ENCODE data around the gene RAB31.

RAB31 gene

DNA sequence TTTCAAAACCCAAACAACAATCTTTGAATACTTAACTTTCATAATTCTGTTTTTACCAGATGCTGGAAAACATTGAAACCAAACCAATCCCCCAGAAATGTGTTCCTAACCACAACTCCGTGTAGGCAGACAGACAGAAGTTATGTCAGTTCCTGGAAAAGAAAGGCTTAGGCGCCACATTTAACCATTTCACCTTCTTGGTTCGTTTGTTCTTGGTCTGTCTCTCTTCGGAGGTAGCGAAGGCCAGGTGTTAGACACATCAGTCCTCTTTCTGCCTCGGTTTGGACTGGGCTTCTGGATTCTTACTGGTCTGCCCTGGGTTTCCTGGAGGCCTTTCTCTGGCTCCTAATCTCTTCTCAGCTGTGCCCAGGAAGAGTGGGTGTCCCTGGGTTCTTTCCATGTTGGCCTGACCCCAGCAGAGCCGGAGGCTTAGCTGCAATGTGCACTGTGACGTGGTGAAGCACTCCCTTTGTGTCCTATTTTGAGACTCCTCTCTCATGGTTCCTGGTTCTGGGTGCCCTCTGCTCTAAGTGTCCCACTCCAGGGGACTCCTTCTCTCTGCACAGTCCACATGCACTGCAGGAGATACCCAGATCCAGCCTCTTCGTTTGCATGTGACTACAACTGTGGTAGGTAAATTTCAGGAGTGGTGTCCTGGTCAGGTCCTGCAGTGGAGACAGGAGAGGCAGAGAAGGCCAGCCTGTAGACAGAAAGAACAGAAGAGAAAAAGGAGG lies 23.1 kb upstream of the RAB31 start:
- no peak overlapping the region for H3K27ac ChIP-seq
- no peak overlapping the region for H3K4me3 ChIP-seq (ENCODE audit: low read depth, low read length)
- H2AFZ ChIP-seq = peak overlapping the region; percentile 0
- TF ChIP-seq, protein P1, sequence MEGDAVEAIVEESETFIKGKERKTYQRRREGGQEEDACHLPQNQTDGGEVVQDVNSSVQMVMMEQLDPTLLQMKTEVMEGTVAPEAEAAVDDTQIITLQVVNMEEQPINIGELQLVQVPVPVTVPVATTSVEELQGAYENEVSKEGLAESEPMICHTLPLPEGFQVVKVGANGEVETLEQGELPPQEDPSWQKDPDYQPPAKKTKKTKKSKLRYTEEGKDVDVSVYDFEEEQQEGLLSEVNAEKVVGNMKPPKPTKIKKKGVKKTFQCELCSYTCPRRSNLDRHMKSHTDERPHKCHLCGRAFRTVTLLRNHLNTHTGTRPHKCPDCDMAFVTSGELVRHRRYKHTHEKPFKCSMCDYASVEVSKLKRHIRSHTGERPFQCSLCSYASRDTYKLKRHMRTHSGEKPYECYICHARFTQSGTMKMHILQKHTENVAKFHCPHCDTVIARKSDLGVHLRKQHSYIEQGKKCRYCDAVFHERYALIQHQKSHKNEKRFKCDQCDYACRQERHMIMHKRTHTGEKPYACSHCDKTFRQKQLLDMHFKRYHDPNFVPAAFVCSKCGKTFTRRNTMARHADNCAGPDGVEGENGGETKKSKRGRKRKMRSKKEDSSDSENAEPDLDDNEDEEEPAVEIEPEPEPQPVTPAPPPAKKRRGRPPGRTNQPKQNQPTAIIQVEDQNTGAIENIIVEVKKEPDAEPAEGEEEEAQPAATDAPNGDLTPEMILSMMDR (IDR thresholded peaks at IDR 0.05) = no peak
- no peak overlapping the region for H3K4me2 ChIP-seq (ENCODE audit: low read length)
- no peaks in the 10 kb centered on the region for H3K9me3 ChIP-seq (ENCODE audit: control insufficient read depth, low read length)
- H3K27me3 ChIP-seq (ENCODE audit: control insufficient read depth, insufficient read depth, low read length) = no peaks in the 10 kb centered on the region
- no peaks in the 10 kb centered on the region for H3K36me3 ChIP-seq (ENCODE audit: control insufficient read depth, insufficient read depth, low read length)
- H3K4me1 ChIP-seq = no peaks in the 10 kb centered on the region
- no peaks in the 10 kb centered on the region for H3K79me2 ChIP-seq
- H3K9ac ChIP-seq = no peak overlapping the region

DNA sequence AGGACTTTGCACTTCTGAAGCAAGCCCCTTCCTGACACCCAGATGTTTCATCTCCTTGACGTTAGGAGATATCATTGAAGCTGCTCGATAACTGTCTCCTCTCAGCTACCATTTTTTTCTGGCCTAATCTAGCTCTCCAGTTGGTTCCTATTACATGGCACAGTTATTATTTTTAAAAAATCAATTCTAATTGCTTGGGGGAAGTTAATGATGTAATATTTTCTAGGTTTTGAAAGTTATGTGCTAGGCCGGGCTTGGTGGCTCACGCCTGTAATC lies 22.5 kb upstream of the RAB31 start:
- Histone ChIP-seq H3K4me2 (ENCODE audit: low read length) (no peak overlapping the region), H3K4me3 (ENCODE audit: low read depth, low read length) (no peak overlapping the region), H3K9me3 (ENCODE audit: control insufficient read depth, low read length) (no peaks in the 10 kb centered on the region), H3K79me2 (no peaks in the 10 kb centered on the region), H3K9ac (no peak overlapping the region), H3K4me1 (no peaks in the 10 kb centered on the region), H3K36me3 (ENCODE audit: control insufficient read depth, insufficient read depth, low read length) (no peaks in the 10 kb centered on the region), H3K27ac (no peak overlapping the region), H2AFZ (no peak overlapping the region), H3K27me3 (ENCODE audit: control insufficient read depth, insufficient read depth, low read length) (no peaks in the 10 kb centered on the region)
- TF ChIP-seq, protein P1 (IDR thresholded peaks at IDR 0.05) = no peak

GRCh38 chr18:9688036-9688741 lies 19.9 kb upstream of the RAB31 start:
- H3K9ac ChIP-seq = no peak overlapping the region
- no peak overlapping the region for H2AFZ ChIP-seq
- no peak overlapping the region for H3K27ac ChIP-seq
- TF ChIP-seq, protein P1 (IDR thresholded peaks at IDR 0.05) = no peak
- no peaks in the 10 kb centered on the region for H3K9me3 ChIP-seq (ENCODE audit: control insufficient read depth, low read length)
- H3K79me2 ChIP-seq = no peaks in the 10 kb centered on the region
- no peaks in the 10 kb centered on the region for H3K4me1 ChIP-seq
- no peaks in the 10 kb centered on the region for H3K27me3 ChIP-seq (ENCODE audit: control insufficient read depth, insufficient read depth, low read length)
- no peak overlapping the region for H3K4me2 ChIP-seq (ENCODE audit: low read length)
- H3K36me3 ChIP-seq (ENCODE audit: control insufficient read depth, insufficient read depth, low read length) = no peaks in the 10 kb centered on the region
- H3K4me3 ChIP-seq (ENCODE audit: low read depth, low read length) = no peak overlapping the region

- Histone ChIP-seq H3K4me2 (ENCODE audit: low read length) (no peak overlapping the region), H2AFZ (no peak overlapping the region), H3K4me1 (no peaks in the 10 kb centered on the region), H3K9ac (no peak overlapping the region), H3K36me3 (ENCODE audit: control insufficient read depth, insufficient read depth, low read length) (no peaks in the 10 kb centered on the region), H3K79me2 (no peaks in the 10 kb centered on the region), H3K4me3 (ENCODE audit: low read depth, low read length) (no peak overlapping the region), H3K27ac (no peak overlapping the region), H3K9me3 (ENCODE audit: control insufficient read depth, low read length) (no peaks in the 10 kb centered on the region), H3K27me3 (ENCODE audit: control insufficient read depth, insufficient read depth, low read length) (no peaks in the 10 kb centered on the region)
- TF ChIP-seq, protein P1 (IDR thresholded peaks at IDR 0.05) = no peak
These were observed 18.8 kb upstream of the RAB31 start for GRCh38 chr18:9689253-9689652.
